ENCODE measurements around the gene DUSP15.

DNA sequence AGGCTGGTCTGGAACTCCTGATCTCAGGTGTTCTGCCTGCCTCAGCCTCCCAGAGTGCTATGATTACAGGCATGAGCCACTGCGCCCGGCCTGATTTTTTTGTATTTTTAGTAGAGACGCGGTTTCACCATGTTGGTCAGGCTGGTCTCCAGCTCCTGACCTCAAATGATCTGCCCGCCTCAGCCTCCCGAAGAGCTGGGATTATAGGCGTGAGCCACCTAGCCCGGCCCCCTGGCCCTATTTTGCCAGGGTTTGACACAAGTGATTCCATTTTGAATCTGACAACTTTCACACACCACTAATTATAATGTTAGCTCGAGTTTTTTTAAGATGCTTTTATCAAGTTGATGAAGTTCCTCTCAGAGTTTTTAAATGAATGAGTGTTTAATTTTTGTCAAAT, 25.7 kb upstream of the DUSP15 start:
- TF ChIP-seq CBX3 (IDR thresholded peaks at IDR 0.05; ENCODE audit: low read depth) (no peak), SP1 (IDR thresholded peaks at IDR 0.05; ENCODE audit: low read depth) (no peak), POLR2AphosphoS5 (IDR thresholded peaks at IDR 0.05; ENCODE audit: low read depth, low read length) (no peak), YY1 (IDR thresholded peaks at IDR 0.05; ENCODE audit: extremely low read depth, insufficient replicate concordance, low read depth, low read length) (no peak), CEBPB (IDR thresholded peaks at IDR 0.05; ENCODE audit: low read depth) (no peak), REST (IDR thresholded peaks at IDR 0.05; ENCODE audit: low read depth) (no peak), EZH2 (IDR thresholded peaks at IDR 0.05) (no peak)
